Measurements from ENCODE around the gene ZC3H15.
"Not testable (repeated sequence)": the region's sequence is repeated elsewhere in the genome, so short reads cannot be mapped to it uniquely, and the experiment has no call there.

The ZC3H15 gene

DNA sequence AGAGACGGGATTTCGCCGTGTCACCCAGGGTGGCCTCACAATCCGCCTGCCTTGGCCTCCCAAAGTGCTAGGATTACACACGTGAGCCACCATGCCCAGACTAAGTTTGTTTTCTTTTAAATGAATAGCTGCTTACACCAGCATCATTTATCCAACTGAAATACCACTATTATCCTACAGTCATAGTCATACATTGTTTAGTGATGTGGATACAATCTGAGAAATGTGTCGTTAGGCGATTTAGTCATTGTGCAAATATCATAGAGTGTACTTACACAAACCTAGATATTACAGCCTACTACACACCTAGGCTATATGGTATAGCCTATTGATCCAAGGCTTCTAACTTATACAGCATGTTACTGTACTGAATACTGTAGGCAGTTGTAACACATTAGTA, 10.3 kb downstream of the ZC3H15 start:
- DNase-seq (ENCODE audit: low read depth), result no peak

DNA sequence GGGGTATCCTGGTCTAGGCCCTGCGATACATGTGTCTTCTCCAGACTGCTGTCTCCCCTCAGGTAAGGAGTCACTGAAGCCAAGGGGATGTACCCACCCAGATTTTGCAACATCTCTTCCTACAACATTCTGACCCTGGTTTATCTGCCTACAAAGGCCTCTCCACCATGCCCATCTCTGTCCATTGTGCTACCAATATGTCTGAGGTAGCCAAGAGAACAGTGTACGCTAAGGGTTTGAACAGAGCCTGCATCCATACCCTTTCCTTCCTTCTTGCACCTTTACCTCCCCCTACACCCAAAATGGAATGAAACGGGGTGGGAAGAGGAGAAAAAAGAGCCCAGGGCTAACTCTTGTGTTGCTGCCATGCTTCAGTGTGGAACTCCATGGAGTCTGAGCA, 11.9 kb downstream of the ZC3H15 start:
- DNase-seq (ENCODE audit: low read depth), result no peak

DNA sequence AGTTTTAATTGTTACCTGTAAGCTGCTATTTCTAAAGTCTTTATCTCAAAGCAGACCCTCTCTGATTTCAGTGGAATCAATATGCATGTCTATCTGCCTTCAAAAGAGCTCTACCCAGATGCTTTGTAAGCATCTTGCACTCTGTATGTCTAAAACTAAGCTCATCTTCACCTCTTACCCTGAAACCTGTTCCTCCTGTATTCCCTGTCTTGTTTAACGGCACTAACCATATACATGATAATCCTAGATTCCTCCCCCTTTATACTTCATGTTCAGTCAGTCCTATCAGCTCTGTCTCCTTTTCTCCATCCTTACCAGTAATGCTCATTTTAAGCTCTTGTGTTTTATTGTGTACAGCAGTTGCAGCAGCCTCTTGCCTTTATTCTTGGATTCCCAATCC, 12.8 kb downstream of the ZC3H15 start:
- DNase-seq (ENCODE audit: low read depth), result no peak

DNA sequence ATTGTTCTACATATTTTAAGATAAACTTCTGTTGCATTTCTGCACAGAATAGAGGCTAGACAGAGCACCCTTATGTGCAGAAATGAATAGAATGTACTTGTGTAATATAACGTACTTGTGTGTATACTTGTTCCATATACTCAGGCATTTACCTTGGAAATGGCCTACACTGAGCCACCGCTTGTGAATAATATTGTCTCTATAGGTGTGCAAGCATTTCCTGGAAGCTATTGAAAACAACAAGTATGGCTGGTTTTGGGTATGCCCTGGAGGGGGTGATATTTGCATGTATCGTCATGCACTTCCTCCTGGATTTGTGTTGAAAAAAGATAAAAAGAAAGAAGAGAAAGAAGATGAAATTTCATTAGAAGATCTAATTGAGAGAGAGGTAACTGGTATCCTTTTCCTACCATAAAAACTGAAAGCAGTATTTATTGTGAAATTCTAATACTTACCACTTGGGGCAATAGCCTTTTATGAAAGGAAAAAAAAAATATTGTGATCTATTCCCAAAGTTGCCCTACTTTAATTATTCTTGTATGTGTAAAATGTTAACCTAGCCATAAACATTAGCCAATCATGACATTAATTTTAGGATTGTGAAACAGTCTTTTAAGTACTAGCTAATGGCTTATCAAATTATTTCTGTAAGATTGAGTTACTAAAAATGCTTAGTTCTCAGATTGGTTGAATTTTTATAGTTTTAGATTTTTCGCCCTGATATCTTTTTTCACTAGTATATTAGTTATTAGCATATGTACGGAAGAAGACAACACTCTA, 18.0 kb downstream of the ZC3H15 start:
- no peak for DNase-seq (ENCODE audit: low read depth)

DNA sequence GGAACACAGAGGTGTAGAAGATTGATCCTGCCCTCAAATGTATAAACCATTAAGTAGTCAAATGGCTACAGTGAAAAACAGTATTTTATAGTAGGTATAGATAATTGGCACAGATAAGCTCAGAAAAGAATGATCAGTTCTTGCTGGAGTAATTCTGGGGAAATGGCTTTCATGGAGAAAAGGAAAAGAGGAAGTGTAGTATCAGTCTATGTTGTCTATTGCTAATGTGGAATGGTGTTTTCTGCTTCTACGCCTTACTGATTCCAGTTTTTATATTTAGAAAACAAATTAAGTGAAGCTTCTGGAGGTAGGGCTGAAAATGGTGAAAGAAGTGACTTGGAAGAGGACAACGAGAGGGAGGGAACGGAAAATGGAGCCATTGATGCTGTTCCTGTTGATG, 22.2 kb downstream of the ZC3H15 start:
- DNase-seq (ENCODE audit: low read depth), result no peak

DNA sequence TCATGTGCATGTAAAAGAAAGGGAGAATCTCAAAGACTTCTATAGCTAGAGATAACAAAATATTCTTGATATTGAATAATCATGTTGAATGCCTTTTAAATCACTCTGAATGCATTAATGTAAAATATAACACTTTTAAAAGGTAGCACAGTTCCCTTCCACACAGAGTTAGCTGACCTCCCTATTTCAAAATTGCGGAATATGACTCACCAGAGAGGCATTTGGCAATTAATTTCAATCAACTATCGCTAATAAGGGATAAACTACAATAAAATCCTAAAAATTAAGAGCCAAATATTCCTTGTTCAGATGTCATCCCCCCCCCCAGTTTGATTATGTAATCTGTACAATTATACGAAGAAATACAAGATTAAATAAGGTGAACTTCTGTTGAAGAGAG, 29.3 kb downstream of the ZC3H15 start:
- no peak for DNase-seq (ENCODE audit: low read depth)

DNA sequence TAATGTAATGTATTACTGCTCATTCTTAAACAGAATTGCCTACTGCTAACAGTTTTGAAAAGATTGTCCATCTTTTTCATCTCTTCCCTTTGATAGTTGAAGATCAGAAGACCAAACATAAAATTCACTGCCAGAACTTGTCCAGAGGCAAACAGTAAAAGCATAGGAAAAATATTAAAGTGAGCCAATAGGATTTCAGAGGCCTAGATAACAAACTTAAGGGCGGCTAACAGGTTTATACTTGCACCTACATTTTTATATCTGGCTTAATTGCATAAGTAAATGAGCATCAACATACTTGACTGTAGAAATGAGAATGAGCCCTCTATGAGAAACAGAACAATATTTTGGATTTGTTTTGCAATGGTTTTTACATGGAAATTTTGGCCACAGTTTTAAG, 30.3 kb downstream of the ZC3H15 start:
- DNase-seq (ENCODE audit: low read depth), result no peak

DNA sequence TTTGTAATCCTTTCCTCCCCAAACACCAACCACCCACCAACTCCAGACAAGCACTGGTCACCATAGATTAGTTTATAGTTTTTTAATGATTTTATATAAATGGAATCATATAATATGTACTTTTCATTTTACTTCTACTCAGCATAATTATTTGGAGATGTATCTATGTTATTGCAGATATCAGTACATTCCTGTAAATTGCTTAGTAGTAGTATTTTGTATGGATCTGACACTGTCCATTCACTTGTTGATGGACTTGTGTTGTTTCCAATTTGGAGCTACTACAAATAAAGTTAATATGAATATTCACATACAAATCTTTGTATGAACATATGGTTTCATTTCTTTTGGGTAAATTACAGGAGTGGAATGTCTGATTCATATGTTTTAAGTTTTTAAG, 31.0 kb downstream of the ZC3H15 start:
- DNase-seq (ENCODE audit: low read depth), result no peak

DNA sequence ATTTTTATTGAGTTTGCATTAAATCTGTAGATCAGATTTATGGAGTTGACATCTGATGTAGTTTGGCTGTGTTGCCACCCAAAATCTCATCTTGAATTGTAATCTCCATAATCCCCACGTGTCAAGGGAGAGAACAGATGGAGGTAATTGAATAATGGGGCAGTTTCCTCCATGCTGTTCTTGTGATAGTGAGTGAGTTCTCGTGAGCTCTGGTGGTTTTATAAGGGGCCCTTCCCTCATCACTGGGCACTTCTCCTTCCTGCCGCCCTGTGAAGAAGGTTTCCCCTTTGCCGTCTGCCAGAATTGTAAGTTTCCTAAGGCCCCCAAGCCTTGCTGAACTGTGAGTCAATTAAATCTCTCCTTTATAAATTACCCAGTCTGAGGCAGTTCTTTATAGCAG, 32.2 kb downstream of the ZC3H15 start:
- DNase-seq (ENCODE audit: low read depth), result no peak

DNA sequence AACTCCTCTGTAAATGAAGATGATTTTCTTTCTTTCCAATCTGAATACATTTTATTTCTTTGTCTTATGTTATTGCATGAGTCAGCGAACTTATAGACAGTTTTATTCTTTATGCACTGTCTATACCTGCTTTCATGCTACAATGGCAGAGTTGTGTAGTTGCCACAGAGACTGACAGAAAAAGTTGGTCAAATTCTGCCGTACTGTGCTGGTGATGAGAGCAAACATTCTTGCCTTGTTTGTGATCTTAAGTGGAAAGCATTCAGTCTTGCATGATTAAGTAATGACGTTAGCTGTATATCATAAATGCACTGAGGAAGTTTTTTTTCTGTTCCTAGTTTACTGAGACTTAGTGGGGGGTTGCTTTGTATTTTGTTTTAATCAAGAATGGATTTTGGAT, 32.9 kb downstream of the ZC3H15 start:
- DNase-seq (ENCODE audit: low read depth), result no peak

DNA sequence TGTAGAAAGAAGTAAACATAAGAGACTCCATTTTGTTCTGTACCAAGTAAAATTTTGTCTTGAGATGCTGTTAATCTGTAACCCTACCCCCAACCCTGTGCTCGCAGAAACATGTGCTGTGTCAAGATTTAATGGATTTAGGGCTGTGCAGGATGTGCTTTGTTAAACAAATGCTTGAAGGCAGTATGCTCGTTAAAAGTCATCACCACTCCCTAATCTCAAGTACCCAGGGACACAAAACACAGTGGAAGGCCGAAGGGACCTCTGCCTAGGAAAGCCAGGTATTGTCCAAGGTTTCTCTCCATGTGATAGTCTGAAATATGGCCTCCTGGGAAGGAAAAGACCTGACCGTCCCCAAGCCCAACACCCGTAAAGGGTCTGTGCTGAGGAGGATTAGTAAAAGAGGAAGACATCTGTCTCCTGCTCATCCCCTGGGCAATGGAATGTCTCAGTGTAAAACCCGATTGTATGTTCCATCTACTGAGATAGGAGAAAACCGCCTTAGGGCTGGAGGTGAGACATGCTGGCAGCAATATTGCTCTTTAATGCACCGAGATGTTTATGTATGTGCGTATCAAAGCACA, 35.6 kb downstream of the ZC3H15 start:
- DNase-seq (ENCODE audit: low read depth), result not testable (repeated sequence)

DNA sequence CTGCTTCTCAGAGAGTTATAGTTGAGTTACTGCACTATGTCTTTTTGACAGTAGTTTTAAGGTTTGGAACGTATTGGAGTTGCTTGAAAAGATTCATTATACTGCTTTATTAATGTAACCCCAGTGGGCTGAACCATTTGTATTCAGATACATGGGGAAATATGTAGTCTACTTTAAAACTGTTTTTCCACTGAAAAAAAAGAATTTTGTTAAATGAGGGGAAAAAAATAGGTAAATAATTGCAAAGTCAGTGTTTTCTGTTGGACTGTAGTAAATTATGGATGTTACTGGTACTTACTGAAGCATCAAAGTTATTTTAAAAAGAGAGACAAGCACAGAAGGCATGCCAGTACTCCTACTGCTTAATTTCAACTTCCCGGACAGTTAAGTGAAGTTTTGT, 36.4 kb downstream of the ZC3H15 start:
- DNase-seq (ENCODE audit: low read depth), result no peak

DNA sequence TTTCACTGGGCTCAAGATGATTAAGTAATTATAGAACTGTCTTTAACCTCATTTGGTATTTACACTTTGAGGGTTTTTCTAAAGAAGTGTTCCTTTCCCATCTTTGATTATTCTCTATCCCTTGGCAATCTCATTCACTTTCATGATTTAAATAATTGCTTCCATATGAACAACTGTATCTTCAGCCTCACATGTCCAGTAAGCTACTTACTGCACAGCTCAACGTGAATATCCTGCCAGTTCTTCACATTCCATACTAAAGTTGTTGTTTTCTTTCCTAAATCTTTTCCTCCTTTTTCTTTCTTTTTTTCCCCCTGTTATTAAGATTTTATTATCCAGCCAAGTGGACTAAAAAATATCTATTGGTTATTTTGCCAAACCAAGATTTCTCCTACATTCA, 37.7 kb downstream of the ZC3H15 start:
- no peak for DNase-seq (ENCODE audit: low read depth)

DNA sequence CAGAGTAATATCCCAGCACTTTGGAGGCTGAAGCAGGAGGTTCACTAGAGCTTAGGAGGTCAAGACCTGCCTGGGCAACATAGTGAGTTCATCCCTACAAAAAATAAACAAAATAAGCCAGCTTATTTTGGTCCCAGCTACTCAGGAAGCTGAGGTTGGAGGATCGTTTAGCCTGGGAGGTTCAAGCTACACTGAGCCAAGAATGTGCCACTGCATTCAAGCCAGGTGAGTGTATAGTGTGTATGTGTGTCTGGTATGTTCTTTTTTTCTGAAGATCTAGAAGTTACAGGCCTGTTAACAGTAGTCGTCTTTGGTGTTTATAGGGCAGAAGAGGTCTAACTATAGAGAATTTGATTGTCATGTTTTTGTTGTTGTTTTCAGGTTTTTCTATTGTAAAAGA, 40.2 kb downstream of the ZC3H15 start:
- no peak for DNase-seq (ENCODE audit: low read depth)

DNA sequence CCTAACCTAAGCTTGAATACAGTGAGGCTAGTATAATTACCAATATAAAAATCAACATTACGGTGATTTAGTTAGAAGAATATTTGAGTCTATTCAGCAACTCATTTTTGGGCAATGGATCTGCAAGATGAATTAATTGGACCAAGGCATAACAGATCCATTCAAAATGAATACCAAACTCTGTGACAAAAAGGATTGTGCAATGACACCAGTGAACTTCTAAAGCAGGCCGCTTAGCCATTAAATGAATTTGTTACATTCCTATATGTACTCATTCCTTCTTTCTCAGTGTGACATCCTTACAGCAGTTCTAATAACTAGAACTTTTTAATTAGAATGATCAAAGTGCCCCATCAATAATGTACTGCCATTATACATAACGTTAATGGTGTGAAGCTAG, 44.3 kb downstream of the ZC3H15 start:
- DNase-seq (ENCODE audit: low read depth), result no peak

DNA sequence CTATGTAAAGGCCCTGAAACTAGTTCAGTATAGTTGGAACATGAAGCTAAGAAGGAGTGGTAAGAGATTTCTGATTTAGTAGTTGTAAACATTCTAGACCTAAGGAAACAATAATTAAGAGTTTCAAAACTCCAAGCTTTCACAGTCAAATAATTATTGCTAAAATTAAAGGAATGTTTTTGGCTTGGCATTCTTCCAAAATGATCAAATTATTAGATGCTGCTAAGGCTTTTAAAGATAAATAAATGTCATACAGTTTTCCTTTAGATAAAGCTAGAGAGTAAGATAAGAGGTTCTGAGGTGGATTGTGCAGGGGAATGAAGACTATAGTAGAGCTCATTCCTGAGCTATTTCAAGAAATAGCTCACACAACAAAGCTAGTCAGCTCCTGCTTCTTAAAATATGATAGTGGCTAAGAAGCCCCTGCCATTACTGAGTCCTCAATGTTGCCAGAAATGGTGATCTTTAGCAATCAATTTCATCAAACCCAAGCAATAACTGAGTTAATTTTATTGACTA, 45.3 kb downstream of the ZC3H15 start:
- DNase-seq (ENCODE audit: low read depth), result no peak

DNA sequence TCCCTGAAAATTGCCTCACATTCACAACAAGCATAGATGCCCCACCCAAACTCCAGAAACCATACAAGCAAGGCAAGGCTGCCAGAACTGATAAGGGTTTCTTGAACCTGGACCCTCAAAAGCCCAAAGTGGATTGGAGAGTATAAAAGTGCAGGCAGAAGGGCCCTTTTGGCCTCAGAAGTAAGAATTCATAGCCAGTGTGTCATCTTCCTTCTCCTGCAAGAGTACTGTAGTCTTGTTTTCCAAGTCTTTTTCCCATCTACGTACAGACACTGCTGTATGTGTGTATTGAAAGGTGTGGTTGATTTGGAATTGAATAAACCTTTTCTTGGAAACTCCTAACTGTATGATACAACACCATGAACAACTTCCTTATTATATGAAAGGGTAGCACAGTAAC, 46.8 kb downstream of the ZC3H15 start:
- no peak for DNase-seq (ENCODE audit: low read depth)

DNA sequence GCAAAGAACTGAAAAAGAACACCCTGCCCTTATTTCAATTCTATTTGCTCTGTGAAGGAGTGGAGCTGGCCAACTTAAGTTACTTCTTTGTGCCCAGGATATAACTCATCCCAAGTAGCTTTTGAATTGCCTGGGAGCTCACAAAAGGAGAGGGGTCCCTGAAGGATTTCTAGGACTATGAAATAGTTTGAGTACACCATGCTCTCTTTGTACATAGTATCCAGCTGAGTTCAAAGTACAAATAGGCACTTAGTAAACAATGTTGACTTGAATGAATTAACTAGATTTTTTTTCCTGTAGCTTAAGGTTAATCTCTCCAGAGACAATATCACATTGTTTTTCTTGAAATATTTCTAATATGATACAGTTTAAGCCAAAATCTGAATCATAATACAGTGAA, 47.7 kb downstream of the ZC3H15 start:
- DNase-seq (ENCODE audit: low read depth), result no peak

DNA sequence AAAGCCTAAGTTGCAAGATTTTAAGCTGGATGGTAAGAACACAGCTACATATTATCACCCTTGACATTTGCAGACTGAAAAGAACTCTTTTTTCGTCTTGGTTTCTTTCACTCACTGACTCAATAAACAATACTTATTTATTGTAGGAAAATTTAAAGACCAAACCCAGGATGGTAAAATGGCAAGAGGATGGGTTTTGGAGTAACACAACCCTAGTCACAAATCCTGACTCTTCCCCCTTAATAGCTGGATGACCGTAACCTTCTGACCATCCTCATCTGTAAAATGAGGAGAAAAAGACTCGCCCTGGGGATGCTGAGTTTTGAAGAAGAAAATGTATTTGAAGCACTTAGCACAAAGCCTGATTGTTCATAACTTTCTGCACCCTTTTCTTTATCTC, 48.3 kb downstream of the ZC3H15 start:
- DNase-seq (ENCODE audit: low read depth), result no peak

DNA sequence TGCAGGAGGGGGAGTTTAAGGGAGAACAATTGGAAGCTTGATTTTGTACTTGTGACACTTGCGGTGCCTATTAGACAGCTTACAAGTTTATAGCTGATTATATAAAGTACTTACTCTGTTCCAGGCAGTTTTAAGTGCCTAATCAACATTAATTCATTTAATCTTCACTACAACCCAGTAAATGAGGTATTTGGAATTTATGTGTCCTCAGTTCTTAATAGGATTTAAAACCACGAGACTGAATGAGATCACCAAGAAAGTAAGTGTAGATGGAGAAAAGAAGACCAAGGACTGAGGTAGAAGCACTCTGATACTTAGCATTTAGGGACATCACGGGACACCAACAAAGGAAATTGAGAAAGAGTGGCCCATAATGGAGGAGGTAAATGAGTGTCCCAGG, 49.8 kb downstream of the ZC3H15 start:
- no peak for DNase-seq (ENCODE audit: low read depth)

DNA sequence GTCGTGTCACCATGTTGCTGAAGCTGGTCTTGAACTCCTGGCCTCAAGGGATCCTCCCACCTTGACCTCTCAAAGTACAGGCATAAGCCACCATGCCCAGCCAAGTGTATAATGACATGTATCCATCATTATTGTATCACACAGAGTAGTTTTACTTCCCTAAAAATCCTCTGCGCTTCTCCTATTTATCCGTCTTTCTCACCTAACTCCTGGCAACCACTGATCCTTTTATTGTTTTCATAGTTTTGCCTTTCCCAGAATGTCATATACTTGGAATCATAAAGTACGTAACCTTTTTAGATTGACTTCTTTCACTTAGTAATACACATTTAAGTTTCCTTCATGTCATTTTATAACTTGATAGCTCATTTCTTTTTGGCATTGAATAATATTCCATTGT, 51.0 kb downstream of the ZC3H15 start:
- DNase-seq (ENCODE audit: low read depth), result no peak

DNA sequence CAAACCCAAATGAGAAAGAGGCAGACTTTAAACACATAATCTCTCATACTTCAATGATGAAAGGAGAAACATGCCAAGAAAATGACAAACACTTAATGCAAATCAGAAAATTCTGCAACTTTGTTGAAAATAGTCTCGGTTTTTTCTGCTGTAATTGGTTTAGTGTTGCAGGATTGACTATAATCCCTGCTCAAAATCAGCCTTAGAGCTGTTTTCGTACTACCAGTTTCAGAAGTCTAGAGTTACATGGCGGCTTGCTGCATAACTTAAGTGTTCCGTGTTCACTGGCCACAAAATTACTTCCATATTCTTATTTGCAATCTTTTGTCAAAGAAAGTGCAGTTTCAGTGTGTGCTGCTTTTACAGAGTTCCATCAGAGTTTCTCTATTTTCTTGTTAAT, 54.9 kb downstream of the ZC3H15 start:
- no peak for DNase-seq (ENCODE audit: low read depth)

DNA sequence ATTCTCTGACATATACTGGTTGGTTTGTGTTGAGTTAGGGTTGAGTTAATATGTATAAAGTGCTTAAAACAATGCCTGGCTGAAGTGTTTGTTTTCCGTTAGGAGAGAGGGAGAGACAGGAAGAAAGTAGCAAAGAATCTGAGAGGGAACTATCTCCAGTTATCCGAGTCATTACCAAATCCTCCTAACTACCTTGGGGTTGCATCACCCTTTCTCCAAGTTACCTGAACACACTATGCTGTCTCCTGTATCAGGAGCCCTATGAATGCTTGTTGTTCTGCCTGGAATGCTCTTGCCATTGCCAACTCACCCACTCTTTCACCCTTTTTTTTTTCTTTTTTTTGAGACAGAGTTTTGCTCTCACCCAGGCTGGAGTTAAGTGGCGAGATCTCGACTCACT, 55.9 kb downstream of the ZC3H15 start:
- no peak for DNase-seq (ENCODE audit: low read depth)

DNA sequence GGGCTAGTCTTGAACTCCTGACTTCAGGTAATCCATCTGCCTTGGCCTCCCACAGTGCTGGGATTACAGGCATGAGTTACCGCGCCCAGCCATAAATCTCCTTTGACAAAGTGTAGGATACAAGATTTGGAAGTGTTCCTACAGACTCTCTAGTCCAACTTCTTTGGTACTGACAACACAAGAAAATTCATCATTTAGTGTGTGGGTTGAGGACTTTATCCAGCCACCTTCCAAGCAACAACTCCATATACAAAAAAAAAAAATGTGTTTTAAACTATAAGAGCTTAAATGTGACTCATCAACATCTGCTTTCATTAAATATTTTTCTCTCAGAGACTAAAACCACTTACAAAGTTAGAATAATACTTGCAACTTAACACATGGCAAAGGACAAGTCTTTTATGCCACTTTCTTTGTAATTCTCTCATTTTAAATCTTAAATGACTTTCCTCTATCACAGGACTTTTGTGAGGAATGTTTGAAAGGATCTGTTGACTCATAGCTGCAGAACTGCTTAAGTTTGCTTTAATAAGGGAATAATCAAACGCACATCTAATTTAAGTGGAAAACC, 57.6 kb downstream of the ZC3H15 start:
- DNase-seq (ENCODE audit: low read depth), result no peak

Measured in stimulated activated CD8-positive, alpha-beta memory T cell treated with anti-CD3 and anti-CD28 coated beads, Interleukin-12 subunit alpha, Interleukin-12 subunit beta, amount 100 ng/mL, for 4 hours (primary cell).